NB4 (cell line): ENCODE results near the gene HSPB1.

Experiments
- DNase-seq: peaks from one replicate; pipeline ENCODE4 v3.0.0; 2010; ENCODE audit warnings: low read depth
- H3K4me3 ChIP-seq: one replicate; pipeline ENCODE4 v1.5.1; 2011; ENCODE audit warnings: mild to moderate bottlenecking, low read depth, low read length, moderate library complexity
- CTCF ChIP-seq: IDR thresholded peaks from one replicate; pipeline ENCODE4 v1.5.1; 2012; ENCODE audit warnings: low read depth, low read length
- MAX ChIP-seq: IDR thresholded peaks from 2 replicates; pipeline ENCODE4 v1.6.1; 2011; ENCODE audit warnings: low read depth, low read length
- MYC ChIP-seq: IDR thresholded peaks from 2 replicates; pipeline ENCODE4 v1.6.1; 2011; ENCODE audit warnings: low read depth, low read length
- POLR2A ChIP-seq: IDR thresholded peaks from 2 replicates; pipeline ENCODE4 v1.6.1; 2011; ENCODE audit warnings: mild to moderate bottlenecking; ENCODE audit not compliant: insufficient read length; ENCODE audit errors: extremely low read depth

The HSPB1 gene

GRCh38 chr7:76352193-76352592 is 49.7 kb downstream of the HSPB1 start:
- no peak for TF ChIP-seq MAX
- no peak for TF ChIP-seq CTCF
- H3K4me3 ChIP-seq, result no peak overlapping the region
- DNase-seq, result no peak

GRCh38 chr7:76353744-76354143 is 51.3 kb downstream of the HSPB1 start:
- TF ChIP-seq MYC, result no peak
- TF ChIP-seq POLR2A, result no peak
- no peak for TF ChIP-seq CTCF
- TF ChIP-seq MAX, result no peak
- H3K4me3 ChIP-seq, result peak overlapping the region; percentile 13
- no peak for DNase-seq
